Measurements from ENCODE around the gene RFLNA.

RFLNA gene

DNA sequence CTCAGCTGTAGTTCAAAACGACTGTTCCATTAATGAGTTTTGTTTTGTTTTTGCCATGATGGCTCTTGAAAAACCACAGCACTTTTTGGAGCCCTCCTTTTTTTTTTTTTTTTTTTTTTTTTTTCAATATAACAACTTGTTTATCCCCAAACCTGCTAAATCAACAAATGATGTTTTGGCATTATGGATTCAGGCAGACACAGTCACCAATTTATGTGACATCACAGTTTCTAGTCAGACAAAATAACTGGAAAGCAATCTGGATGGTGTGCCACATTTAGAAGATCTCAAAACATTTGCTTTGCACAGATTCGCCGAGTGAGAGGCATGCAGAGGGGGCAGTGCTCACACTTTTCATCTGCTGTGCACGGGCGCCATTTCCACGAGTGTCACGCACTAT, 7.9 kb upstream of the RFLNA start:
- Histone ChIP-seq H3K4me3 (ENCODE audit: low read depth, low read length) (no peak overlapping the region), H3K4me1 (ENCODE audit: control insufficient read depth, insufficient read depth, low read length) (no peaks in the 10 kb centered on the region), H3K9me3 (ENCODE audit: control insufficient read depth, insufficient read depth, low read length) (no peaks in the 10 kb centered on the region), H3K36me3 (ENCODE audit: control insufficient read depth, insufficient read depth, low read length) (no peaks in the 10 kb centered on the region), H3K27me3 (ENCODE audit: control insufficient read depth, insufficient read depth, low read length) (no peaks in the 10 kb centered on the region), H3K9ac (ENCODE audit: low read depth, low read length) (no peak overlapping the region)

- Histone ChIP-seq H3K9me3 (ENCODE audit: control insufficient read depth, insufficient read depth, low read length) (no peaks in the 10 kb centered on the region), H3K9ac (ENCODE audit: low read depth, low read length) (no peak overlapping the region), H3K36me3 (ENCODE audit: control insufficient read depth, insufficient read depth, low read length) (no peaks in the 10 kb centered on the region), H3K4me3 (ENCODE audit: low read depth, low read length) (no peak overlapping the region), H3K27me3 (ENCODE audit: control insufficient read depth, insufficient read depth, low read length) (no peaks in the 10 kb centered on the region), H3K4me1 (ENCODE audit: control insufficient read depth, insufficient read depth, low read length) (peaks cover 3% of the 10 kb centered on the region)
These were observed 5.0 kb upstream of the RFLNA start for GRCh38 chr12:124289634-124290600.

- no peak overlapping the region for H3K9ac ChIP-seq (ENCODE audit: low read depth, low read length)
- no peaks in the 10 kb centered on the region for H3K9me3 ChIP-seq (ENCODE audit: control insufficient read depth, insufficient read depth, low read length)
- no peaks in the 10 kb centered on the region for H3K36me3 ChIP-seq (ENCODE audit: control insufficient read depth, insufficient read depth, low read length)
- peaks cover 3% of the 10 kb centered on the region for H3K4me1 ChIP-seq (ENCODE audit: control insufficient read depth, insufficient read depth, low read length)
- H3K4me3 ChIP-seq (ENCODE audit: low read depth, low read length) = no peak overlapping the region
- peaks cover 10% of the 10 kb centered on the region for H3K27me3 ChIP-seq (ENCODE audit: control insufficient read depth, insufficient read depth, low read length)
These were observed 2.5 kb upstream of the RFLNA start for GRCh38 chr12:124292385-124292784.

DNA sequence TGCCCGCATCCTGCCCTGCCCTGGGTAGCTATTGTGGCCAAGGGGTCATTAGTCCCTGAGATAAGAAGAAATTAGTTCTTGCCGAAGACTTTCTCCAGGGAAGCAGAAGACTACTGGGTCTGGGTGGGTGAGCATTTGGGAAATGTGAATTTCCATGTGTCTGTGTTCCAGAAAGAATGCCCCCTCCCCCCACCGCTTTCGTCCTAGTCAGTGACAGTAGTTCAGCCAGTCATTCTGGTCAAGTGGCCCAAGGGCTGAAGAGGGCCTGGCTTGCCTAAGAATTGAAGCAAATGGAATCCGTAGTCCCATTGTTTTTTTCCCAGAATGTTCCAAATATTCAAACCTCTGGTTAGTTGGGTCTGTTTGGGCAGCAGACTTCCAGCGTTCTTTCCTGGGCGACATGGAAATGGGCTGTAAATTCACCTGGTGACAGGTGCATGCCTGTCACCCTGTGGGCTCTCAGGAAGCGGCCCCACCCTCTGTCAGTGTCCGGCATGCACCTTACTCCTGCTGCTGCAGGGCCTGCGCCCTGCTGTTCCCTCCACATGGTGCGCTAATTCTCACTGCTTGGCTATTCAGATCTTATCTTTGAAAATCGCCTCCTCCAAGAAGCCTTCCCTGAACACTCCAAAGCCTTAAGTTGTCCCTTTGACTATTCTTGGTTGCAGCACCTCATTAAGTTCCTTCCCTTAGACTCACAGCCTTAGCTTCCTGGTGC, 1.4 kb upstream of the RFLNA start:
- H3K4me3 ChIP-seq (ENCODE audit: low read depth, low read length) = no peak overlapping the region
- no peak overlapping the region for H3K9ac ChIP-seq (ENCODE audit: low read depth, low read length)
- no peaks in the 10 kb centered on the region for H3K36me3 ChIP-seq (ENCODE audit: control insufficient read depth, insufficient read depth, low read length)
- H3K27me3 ChIP-seq (ENCODE audit: control insufficient read depth, insufficient read depth, low read length) = peaks cover 12% of the 10 kb centered on the region
- H3K4me1 ChIP-seq (ENCODE audit: control insufficient read depth, insufficient read depth, low read length) = peaks cover 3% of the 10 kb centered on the region
- no peaks in the 10 kb centered on the region for H3K9me3 ChIP-seq (ENCODE audit: control insufficient read depth, insufficient read depth, low read length)

DNA sequence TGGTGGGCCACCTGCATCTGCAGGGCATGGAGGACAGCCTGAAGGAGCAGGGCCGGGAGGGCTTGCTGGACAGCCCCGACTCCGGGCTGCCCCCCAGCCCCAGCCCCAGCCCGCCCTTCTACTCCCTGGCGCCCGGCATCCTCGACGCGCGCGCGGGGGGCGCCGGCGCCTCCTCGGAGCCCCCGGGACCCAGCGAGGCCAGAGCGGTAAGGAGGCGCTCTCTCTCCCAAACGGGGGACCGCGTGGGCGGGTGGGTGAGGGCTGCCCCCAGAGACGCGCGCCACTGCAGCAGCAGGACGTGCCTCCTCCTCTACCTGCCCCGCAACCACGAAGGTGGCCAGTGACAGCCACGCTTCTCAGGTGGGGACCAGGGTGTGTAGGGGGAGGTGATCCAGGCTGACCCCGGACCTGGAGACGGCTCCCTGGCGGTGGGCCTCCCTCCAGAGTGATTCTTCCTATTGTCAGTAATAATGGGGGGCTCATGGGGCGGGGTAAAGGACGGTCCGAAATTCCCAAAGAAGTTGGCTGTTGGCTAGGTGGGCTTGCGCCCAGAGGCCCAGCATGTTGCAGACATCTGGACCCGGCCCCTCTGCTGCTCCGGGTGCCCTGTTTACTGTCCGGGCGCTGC, 652 bp downstream of the RFLNA start:
- peaks cover 12% of the 10 kb centered on the region for H3K27me3 ChIP-seq (ENCODE audit: control insufficient read depth, insufficient read depth, low read length)
- peak overlapping the region; percentile 43 for H3K4me3 ChIP-seq (ENCODE audit: low read depth, low read length)
- H3K9ac ChIP-seq (ENCODE audit: low read depth, low read length) = no peak overlapping the region

DNA sequence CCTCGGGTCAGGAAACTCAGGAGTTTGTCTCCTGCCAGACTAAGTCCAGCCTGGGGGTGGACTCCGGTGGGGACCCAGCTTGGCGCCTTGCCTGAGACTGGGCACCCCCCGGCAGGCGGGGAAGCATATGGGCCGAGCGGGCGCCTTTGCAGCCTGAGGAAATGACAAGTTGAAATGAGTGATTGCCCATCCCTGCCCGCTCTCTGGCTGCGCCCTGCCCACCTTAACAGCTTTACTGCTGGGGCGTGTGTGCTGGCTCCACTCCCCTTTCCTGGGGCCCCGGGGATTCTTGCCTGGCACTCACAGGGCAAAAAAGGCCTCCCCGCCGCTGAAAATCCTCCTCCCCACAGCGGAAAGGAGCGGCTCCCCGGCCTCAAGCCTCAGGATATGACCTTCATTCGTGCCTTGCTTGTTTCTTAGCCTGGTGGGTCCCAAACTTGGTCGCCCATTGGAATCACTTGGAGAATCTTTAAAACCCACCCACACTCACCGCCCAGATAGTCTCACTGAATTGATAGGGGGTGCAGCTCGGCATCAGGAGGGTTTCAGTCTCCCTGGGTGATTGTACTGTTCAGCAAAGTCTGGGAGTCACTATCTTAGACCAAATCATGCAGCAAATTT, 1.5 kb downstream of the RFLNA start:
- Histone ChIP-seq H3K36me3 (ENCODE audit: control insufficient read depth, insufficient read depth, low read length) (no peaks in the 10 kb centered on the region), H3K4me3 (ENCODE audit: low read depth, low read length) (no peak overlapping the region), H3K27me3 (ENCODE audit: control insufficient read depth, insufficient read depth, low read length) (peaks cover 12% of the 10 kb centered on the region), H3K9me3 (ENCODE audit: control insufficient read depth, insufficient read depth, low read length) (no peaks in the 10 kb centered on the region), H3K4me1 (ENCODE audit: control insufficient read depth, insufficient read depth, low read length) (peaks cover 3% of the 10 kb centered on the region), H3K9ac (ENCODE audit: low read depth, low read length) (no peak overlapping the region)

More for the DNA sequence above, 652 bp downstream of the RFLNA start:
- Histone ChIP-seq H3K36me3 (ENCODE audit: control insufficient read depth, insufficient read depth, low read length) (no peaks in the 10 kb centered on the region), H3K4me1 (ENCODE audit: control insufficient read depth, insufficient read depth, low read length) (peaks cover 3% of the 10 kb centered on the region), H3K9me3 (ENCODE audit: control insufficient read depth, insufficient read depth, low read length) (no peaks in the 10 kb centered on the region)

GRCh38 chr12:124296916-124297351, 2.0 kb downstream of the RFLNA start:
- Histone ChIP-seq H3K4me3 (ENCODE audit: low read depth, low read length) (no peak overlapping the region), H3K27me3 (ENCODE audit: control insufficient read depth, insufficient read depth, low read length) (peaks cover 12% of the 10 kb centered on the region), H3K9me3 (ENCODE audit: control insufficient read depth, insufficient read depth, low read length) (no peaks in the 10 kb centered on the region), H3K9ac (ENCODE audit: low read depth, low read length) (no peak overlapping the region), H3K4me1 (ENCODE audit: control insufficient read depth, insufficient read depth, low read length) (peaks cover 3% of the 10 kb centered on the region), H3K36me3 (ENCODE audit: control insufficient read depth, insufficient read depth, low read length) (no peaks in the 10 kb centered on the region)

- H3K9ac ChIP-seq (ENCODE audit: low read depth, low read length) = no peak overlapping the region
- peaks cover 12% of the 10 kb centered on the region for H3K27me3 ChIP-seq (ENCODE audit: control insufficient read depth, insufficient read depth, low read length)
- no peaks in the 10 kb centered on the region for H3K36me3 ChIP-seq (ENCODE audit: control insufficient read depth, insufficient read depth, low read length)
- peaks cover 3% of the 10 kb centered on the region for H3K4me1 ChIP-seq (ENCODE audit: control insufficient read depth, insufficient read depth, low read length)
- no peak overlapping the region for H3K4me3 ChIP-seq (ENCODE audit: low read depth, low read length)
- no peaks in the 10 kb centered on the region for H3K9me3 ChIP-seq (ENCODE audit: control insufficient read depth, insufficient read depth, low read length)
These were observed 2.5 kb downstream of the RFLNA start for GRCh38 chr12:124297389-124297788.

- peaks cover 12% of the 10 kb centered on the region for H3K27me3 ChIP-seq (ENCODE audit: control insufficient read depth, insufficient read depth, low read length)
- H3K4me1 ChIP-seq (ENCODE audit: control insufficient read depth, insufficient read depth, low read length) = peaks cover 3% of the 10 kb centered on the region
- H3K4me3 ChIP-seq (ENCODE audit: low read depth, low read length) = no peak overlapping the region
- no peaks in the 10 kb centered on the region for H3K9me3 ChIP-seq (ENCODE audit: control insufficient read depth, insufficient read depth, low read length)
- no peaks in the 10 kb centered on the region for H3K36me3 ChIP-seq (ENCODE audit: control insufficient read depth, insufficient read depth, low read length)
- no peak overlapping the region for H3K9ac ChIP-seq (ENCODE audit: low read depth, low read length)
These were observed 3.0 kb downstream of the RFLNA start for GRCh38 chr12:124297856-124298255.

DNA sequence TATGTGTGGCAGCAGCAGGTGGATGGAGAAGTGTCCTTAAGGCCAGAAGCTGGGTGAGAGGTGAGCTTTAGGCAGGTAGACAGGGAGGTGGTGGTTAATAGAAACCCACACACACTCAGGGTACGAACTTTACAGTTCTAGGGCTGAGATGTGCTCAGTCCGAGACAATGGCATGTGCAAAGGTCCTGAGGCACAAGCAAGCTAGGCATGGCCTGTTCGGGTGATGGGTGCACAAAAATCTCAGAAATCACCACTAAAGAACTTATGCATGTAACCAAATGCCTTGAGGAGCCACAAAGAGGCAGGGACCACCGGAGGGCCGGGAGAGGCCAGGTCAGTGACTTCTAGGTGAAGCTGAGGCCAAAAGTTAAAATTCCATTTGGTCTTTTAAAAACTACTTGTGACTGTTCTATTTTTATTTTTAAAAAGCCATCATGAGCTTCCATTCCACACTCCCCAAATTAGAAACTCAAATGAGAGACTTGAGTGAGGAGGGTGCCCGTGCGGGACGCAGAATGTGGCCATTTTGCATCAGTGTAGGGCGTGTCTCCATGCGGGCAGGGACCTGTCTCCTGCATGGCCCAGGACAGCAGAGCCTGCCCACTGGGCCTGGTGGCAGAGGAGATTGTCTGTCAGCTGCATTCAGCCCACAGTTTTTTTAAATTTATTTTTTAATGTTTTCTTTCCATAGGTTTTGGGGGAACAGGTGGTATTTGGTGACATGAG, 4.0 kb downstream of the RFLNA start:
- no peaks in the 10 kb centered on the region for H3K9me3 ChIP-seq (ENCODE audit: control insufficient read depth, insufficient read depth, low read length)
- peaks cover 12% of the 10 kb centered on the region for H3K27me3 ChIP-seq (ENCODE audit: control insufficient read depth, insufficient read depth, low read length)
- H3K36me3 ChIP-seq (ENCODE audit: control insufficient read depth, insufficient read depth, low read length) = no peaks in the 10 kb centered on the region
- H3K4me3 ChIP-seq (ENCODE audit: low read depth, low read length) = no peak overlapping the region
- H3K9ac ChIP-seq (ENCODE audit: low read depth, low read length) = no peak overlapping the region
- peaks cover 3% of the 10 kb centered on the region for H3K4me1 ChIP-seq (ENCODE audit: control insufficient read depth, insufficient read depth, low read length)

Data from iPS-15b (cell line).